ENCODE measurements around the gene UNC13C.

UNC13C gene

DNA sequence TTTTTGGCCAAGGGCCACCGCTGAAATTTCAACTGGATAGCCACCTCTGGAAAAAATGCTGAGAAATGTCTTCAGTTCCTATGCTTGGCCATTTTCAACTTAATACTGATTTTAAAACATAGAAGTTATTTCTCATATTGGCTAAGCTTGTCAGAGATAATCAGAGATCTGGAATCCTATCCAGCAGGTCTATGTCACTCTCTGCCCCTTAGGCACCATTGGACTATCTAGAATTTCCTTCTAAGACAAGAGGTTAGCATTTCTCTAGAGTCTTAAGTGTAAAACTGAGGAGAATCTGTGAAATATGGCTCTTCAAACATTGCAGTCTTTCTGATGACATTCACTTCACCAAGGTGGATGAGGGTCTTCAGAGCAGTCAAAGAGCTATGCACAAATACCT, 597.3 kb downstream of the UNC13C start:
- no peak for DNase-seq

GRCh38 chr15:54576298-54576935, 598.2 kb downstream of the UNC13C start:
- DNase-seq, result no peak

DNA sequence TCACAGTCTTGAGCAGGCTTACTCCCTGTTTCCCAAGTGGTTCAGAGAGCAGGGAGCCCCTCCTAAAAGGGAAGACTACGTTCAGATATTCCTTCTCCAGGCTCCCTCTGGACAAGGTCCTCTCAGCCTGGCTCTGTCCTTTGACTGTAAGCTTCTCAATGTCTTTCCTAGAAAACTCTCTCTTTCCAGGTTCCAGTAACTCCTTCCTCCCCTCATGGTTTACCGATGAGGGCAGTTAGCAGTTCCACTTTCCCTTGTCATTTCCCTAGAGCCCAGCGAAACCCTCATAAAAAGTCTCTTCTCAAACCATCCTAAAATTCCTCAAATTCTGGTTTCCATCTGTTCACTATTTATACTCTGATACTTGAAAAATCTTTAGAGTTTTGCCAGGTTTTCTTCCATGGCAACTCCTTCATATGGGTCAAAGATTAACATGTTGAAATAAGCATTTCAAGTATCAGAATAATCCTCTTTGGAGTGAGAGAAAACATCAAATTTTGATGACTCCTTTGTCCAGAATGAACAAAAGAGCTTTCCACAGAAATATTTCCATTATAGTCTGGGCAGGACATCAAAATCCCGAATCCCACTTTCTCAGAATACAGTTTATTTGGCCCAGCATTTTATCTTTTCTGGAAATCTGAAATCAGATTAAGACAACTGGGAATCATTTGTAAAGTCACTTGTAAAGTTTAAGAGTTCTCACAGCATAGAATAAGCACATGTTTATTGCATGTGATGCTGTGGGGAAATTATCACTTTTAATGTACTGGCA, 599.4 kb downstream of the UNC13C start:
- no peak for DNase-seq

GRCh38 chr15:54579855-54580254, 601.6 kb downstream of the UNC13C start:
- DNase-seq, result no peak

GRCh38 chr15:54580643-54581042, 602.4 kb downstream of the UNC13C start:
- no peak for DNase-seq

DNA sequence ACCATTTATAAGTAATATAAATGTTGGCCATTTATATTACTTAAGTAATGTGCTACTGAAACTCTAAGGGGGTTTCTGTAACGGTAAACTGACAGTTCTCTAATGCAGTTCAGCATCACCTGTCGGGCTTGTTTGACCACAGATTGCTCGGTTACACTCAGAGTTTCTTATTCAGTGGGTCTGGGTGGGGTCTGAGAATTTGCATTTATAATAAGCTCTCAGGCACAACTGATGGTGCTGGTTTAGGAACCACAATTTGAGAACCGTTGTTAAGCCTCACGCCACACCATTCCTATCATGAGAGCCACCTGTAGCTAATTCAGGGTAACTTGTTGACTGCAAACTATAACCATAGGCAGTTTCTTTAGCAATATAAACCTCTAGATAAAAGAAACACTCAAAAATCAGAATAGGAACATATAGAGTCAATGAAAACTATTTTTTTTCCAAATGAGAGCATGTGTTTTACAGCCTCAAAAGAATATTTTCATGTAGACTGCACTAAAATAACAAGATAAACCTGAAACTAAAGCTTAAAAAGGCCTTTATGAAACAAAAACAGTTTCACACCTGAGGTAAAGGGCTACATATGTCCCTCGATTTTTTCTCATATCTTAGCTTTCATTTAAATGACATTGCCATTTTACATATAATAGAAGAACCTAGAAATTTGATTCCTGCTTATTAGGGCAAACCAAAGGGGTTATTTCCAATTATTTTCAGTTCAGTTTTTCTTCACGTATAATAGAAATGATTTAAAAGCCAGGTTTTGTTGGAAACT, 604.8 kb downstream of the UNC13C start:
- DNase-seq, result no peak

- DNase-seq, result no peak
These were observed 606.8 kb downstream of the UNC13C start for GRCh38 chr15:54585063-54585462.

DNA sequence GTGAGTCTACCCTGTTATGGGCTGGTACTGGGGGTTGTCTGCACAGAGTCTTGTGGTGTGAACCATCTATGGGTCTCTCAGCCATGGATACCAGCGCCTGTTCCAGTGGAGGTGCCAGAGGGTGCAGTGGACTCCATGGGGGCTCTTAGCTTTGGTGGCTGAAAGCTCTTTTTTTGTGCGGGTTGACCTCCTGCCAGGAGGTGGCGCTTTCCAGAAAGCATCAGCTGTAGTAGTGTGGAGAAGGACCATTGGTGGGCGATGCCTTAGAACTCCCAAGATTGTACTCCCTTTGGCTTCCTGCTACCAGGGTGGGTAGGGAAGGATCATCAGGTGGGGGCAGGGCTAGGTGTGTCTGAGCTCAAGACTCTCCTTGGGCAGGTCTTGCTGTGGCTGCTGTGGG, 615.9 kb downstream of the UNC13C start:
- no peak for DNase-seq

- DNase-seq, result no peak
These were observed 621.1 kb downstream of the UNC13C start for GRCh38 chr15:54599386-54599785.

- no peak for DNase-seq
These were observed 626.8 kb downstream of the UNC13C start for GRCh38 chr15:54605043-54605442.

GRCh38 chr15:54605556-54605955, 627.3 kb downstream of the UNC13C start:
- DNase-seq, result no peak

GRCh38 chr15:54608876-54609835, 630.9 kb downstream of the UNC13C start:
- DNase-seq, result no peak

DNA sequence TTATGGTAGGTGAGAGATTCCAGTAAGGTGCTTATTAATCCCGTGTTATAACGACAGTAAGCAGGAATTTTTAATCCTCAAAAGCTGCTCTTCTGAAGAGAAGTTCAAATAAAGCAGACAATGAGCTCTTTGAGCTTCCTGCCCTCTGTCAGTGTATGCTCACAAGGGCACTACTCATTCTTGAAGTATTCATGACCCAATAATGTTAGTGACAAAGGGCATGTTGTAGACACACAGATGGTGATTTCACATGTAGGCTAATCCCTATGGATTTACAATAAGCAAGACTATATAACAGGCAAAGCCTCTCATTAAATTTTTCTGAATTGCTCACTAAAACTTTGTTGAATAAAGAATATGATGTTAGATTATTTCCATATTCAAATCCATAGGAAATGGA, 639.9 kb downstream of the UNC13C start:
- no peak for DNase-seq

DNA sequence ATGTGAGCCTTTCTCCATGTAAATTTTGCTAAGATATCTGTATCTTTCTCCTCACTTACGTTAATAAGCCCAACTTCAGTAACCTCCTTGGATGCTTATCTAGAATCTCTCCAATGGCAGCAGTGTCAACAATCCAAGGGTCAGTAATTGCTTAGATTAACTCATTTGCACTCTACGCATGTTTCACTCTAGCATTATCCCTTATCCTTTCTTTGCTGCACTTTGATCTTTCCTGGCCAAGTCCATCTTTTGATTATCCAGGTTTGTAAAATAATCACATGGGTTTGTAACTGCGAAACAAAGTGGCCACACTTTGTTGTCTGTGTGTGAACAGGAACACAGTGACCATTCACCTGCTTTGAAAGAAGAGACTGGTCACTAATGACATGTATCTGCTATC, 640.9 kb downstream of the UNC13C start:
- DNase-seq, result no peak

DNA sequence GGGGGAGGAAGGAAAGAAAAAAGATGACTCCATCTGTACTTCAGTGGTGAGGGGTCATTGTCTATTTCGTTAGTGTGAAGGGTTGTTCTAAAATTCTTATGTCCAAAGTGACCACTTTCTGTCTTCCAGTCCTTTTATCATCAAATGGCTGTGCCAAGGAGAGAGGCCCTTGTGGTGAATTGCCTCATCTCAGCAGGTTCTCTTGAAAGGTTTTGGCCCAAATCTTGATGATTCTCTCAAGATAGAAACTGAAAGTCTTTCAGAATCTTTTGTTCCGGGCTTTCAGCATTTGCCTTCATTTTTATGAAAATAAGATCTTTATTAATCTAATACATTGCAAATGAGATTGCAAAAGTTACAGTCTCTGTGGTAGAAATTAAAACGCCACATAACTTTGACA, 642.7 kb downstream of the UNC13C start:
- no peak for DNase-seq

GRCh38 chr15:54636147-54636546, 657.9 kb downstream of the UNC13C start:
- DNase-seq, result no peak

DNA sequence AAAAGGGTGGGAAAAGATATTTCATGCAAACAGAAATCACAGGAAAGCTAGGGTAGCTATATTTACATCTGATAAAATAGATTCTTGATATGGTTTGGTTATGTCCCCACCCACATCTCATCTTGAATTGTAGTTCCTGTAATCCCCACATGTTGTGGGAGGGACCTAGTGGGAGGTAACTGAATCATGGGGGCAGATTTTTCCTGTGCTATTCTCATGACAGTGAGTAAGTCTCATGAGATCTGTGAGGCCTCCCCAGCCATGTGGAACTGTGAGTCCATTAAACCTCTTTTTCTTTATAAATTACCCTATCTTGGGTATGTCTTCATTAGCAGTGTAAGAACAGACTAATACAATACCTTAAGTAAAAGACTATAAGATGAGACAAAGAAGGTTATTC, 660.4 kb downstream of the UNC13C start:
- no peak for DNase-seq

DNA sequence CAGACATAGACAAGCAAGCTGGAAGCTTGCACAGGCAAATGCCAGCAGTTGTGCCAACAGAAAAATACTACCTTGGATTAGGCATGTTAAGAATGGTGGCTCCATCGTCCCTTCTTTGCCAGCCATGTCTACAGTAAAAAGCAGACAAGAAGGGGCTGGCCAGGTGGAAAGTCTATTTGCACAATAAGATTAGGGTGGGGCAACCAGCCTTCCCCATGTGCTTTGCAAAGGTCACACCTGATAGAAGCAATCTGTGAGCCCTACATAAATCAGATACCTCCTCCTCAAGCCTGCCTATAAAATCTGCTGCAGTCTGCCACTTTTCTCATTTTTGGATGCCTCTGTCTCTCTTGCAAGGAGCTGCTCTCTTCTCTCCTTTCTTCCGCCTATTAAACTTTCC, 662.6 kb downstream of the UNC13C start:
- DNase-seq, result no peak

DNA sequence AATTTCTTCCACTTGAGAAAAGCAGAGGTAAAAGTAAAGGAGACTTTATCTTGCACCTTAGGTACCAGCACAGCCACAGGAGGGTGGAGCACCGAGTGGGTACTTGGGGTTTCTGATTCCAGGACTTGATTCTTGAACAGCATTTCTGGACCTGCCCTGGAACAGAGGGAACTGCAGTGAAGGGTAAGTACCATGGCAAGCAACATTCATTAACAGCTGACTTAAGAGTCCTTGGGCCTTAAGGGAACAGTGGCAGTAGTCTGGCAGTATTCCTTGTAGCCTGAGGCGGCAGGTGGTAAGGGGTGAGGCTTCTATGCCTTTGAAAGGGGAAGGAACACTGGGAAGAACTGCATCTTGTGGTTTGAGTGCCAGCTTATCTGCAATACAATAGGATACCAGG, 666.6 kb downstream of the UNC13C start:
- no peak for DNase-seq

DNA sequence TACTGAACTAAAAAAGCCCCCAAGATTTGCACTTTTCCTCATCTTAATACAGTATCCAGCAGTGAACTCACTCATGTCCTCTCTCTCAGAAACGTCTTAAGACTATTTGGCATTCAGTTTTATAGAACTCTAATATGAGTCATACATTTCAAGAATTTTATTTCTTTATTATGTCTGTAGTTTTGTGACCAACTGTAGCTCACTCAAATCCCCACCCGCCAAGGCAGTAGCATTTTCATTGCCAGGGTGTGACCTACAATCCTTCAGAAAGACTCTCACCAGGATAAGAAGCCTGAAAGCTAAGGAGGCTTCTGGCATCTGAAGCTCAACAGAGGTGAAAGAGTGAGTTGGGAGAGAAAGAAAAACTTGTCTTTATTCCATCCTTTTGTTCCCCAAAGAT, 681.4 kb downstream of the UNC13C start:
- DNase-seq, result no peak

DNA sequence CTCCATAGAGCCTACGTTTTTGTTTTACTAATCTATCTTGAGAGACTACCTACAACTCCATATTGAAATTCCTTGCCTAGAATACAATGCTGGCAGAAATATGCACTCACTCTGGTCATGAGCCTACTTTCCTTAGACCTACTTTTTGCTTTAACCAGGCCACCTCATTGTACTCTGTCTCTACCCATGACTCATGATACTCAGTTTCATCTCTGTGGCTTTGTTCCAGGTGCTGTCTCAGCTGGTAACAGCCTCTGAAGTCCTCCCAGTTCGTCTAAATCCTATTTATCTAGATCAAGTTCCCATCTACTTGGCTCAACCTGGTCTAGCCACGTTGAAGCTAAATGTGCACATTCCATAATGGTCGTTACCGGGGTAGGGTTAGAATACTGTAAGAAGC, 682.1 kb downstream of the UNC13C start:
- DNase-seq, result no peak

- DNase-seq, result no peak
These were observed 697.0 kb downstream of the UNC13C start for GRCh38 chr15:54675241-54675640.

DNA sequence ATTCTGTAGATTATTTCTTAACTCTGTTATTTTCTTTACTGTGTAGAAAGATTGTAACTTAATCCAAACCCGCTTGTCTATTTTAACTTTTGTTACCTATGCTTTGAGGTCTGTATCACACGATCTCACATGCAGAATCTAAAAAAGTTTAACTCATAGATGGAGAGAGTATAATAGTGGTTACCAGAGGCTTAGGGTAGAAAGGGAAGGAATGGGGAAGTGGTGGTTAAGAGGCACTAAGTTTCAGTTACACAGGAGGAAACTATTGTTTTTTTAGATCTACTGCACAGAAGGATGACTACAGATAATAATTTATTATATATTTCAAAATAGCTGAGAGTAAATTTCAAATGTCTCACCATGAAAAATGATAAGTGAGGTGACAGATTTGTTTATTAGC, 703.3 kb downstream of the UNC13C start:
- DNase-seq, result peak; percentile 67

All from KG1 (cell line).